HepG2 (cell line): ENCODE data around the gene GPR176. TPM values are rescaled to one million over a fixed set of nuclear protein-coding genes. Genes with fewer than 3 reads are reported as not detected.

ENCODE experiments used
- ATAC-seq: fragments of 200-7000 bp; cut with Tn5 transposase; 3 replicates; pipeline ENCODE4 v1.9.1; 2020; ENCODE audit warnings: mild to moderate bottlenecking, moderate library complexity
- BruUV-seq: library from RNA; stranded (reverse); fragments of 400-500 nt; replicated peaks from 2 replicates; lab custom pipeline; 2021; lab: Mats Ljungman, UMichigan
- CTCF ChIA-PET: fragments of 300-600 bp; formaldehyde crosslinking; extraction: SDS; loops from one replicate; lab custom pipeline; 2021; ENCODE audit warnings: low total read pairs, inconsistent platforms, low intra/inter-chr PET ratio; lab: Yijun Ruan, JAX
- POLR2A ChIA-PET: fragments of 350-600 bp; sonication (Branson Sonifier 250); formaldehyde crosslinking; loops from one replicate; lab custom pipeline; 2020; ENCODE audit warnings: antibody characterized with exemption, inconsistent platforms; lab: Yijun Ruan, JAX
- DNase-seq: peaks from one replicate; pipeline ENCODE4 v3.0.0-alpha.2; 2015; ENCODE audit warnings: low spot score
- FAIRE-seq: peaks from 3 replicates; lab custom pipeline; 2011; peaks lifted over from hg19 to GRCh38; lab: Jason Lieb, UNC
- H2AFZ ChIP-seq: one replicate; pipeline ENCODE4 v1.6.1; 2011; ENCODE audit warnings: low read length, inconsistent platforms
- H3K27ac ChIP-seq: fragments of 300-600 bp; 3 replicates; pipeline ENCODE4 v1.8.0; 2011; ENCODE audit warnings: mixed run types, mild to moderate bottlenecking, mixed read lengths, low read length, inconsistent platforms; ENCODE audit not compliant: insufficient read depth; ENCODE audit errors: extremely low read length
- H3K27me3 ChIP-seq, 2 experiments: fragments of 200-600 bp in 1 of 2; 2 replicates in 1 of 2; 3 replicates in 1 of 2; pipeline versions ENCODE4 v1.6.0 to v1.8.0; 2011; ENCODE audit warnings: low read length in 2 of 2, mild to moderate bottlenecking in 2 of 2, moderate library complexity in 2 of 2, inconsistent platforms in 1 of 2; ENCODE audit not compliant: insufficient read depth in 2 of 2, control insufficient read depth in 1 of 2
- H3K36me3 ChIP-seq, 2 experiments: fragments of 200-600 bp in 1 of 2; replicated peaks in 1 of 2; 2 replicates in 1 of 2; 3 replicates in 1 of 2; pipeline versions ENCODE4 v1.5.1 to v1.8.0; 2011; ENCODE audit warnings: low read length in 2 of 2, inconsistent platforms in 1 of 2; ENCODE audit not compliant: insufficient read depth in 2 of 2, control insufficient read depth in 1 of 2
- H3K4me1 ChIP-seq: 2 replicates; pipeline ENCODE4 v1.5.1; 2012; ENCODE audit warnings: low read length, inconsistent platforms; ENCODE audit not compliant: insufficient read depth
- H3K4me2 ChIP-seq: 2 replicates; pipeline ENCODE4 v1.6.0; 2011; ENCODE audit warnings: low read depth, low read length, inconsistent platforms
- H3K4me3 ChIP-seq, 3 experiments: fragments of 200-600 bp in 1 of 3; sonication (generic), shearing (Covaris generic) in 1 of 3; replicated peaks in 1 of 3; 2 replicates each; pipeline ENCODE4 v1.5.1; 2011 to 2016; ENCODE audit warnings: low read length in 3 of 3, inconsistent platforms in 2 of 3, low read depth in 2 of 3, mild to moderate bottlenecking in 2 of 3, control low read depth in 1 of 3, mixed read lengths in 1 of 3; ENCODE audit not compliant: insufficient read depth in 1 of 3
- H3K79me2 ChIP-seq: one replicate; pipeline ENCODE4 v1.6.1; 2011; ENCODE audit warnings: low read length, inconsistent platforms; ENCODE audit not compliant: insufficient read depth
- H3K9ac ChIP-seq: 2 replicates; pipeline ENCODE4 v1.6.0; 2011; ENCODE audit warnings: mild to moderate bottlenecking, low read depth, low read length, inconsistent platforms; ENCODE audit not compliant: insufficient read depth
- H3K9me3 ChIP-seq: 2 replicates; pipeline ENCODE4 v1.5.1; 2012; ENCODE audit warnings: mild to moderate bottlenecking, low read length
- H4K20me1 ChIP-seq: 2 replicates; pipeline ENCODE4 v1.6.0; 2011; ENCODE audit warnings: inconsistent platforms, mild to moderate bottlenecking, low read length, moderate library complexity; ENCODE audit not compliant: insufficient read depth
- FOXP1 ChIP-seq, 2 experiments: fragments of 450-650 bp in 1 of 2; IDR thresholded peaks; 2 replicates each; pipeline ENCODE4 v1.6.1; 2017 to 2018; ENCODE audit warnings: antibody characterized with exemption in 1 of 2
- GABPB1 ChIP-seq: IDR thresholded peaks from 2 replicates; pipeline ENCODE4 v1.6.1; 2016; ENCODE audit warnings: mild to moderate bottlenecking, missing genetic modification reagents, moderate library complexity, missing compliant biosample characterization
- KDM3A ChIP-seq: IDR thresholded peaks from 2 replicates; pipeline ENCODE4 v1.6.1; 2018; ENCODE audit warnings: low read depth, missing compliant biosample characterization
- NFE2L2 ChIP-seq: fragments of 150-350 bp; IDR thresholded peaks from 2 replicates; pipeline ENCODE4 v1.6.1; 2014; ENCODE audit warnings: low read length
- STAG1 ChIP-seq: sonication (generic); formaldehyde crosslinking; IDR thresholded peaks from 2 replicates; pipeline ENCODE4 v1.4.0; 2020; ENCODE audit warnings: missing genetic modification reagents
- TOE1 ChIP-seq: sonication (generic); formaldehyde crosslinking; IDR thresholded peaks from 2 replicates; pipeline ENCODE4 v1.4.0; 2020; ENCODE audit warnings: mild to moderate bottlenecking, missing genetic modification reagents
- WIZ ChIP-seq: sonication (generic); formaldehyde crosslinking; IDR thresholded peaks from 2 replicates; pipeline ENCODE4 v1.5.1; 2020; ENCODE audit warnings: mild to moderate bottlenecking, missing genetic modification reagents
- ZNF121 ChIP-seq: sonication (generic); formaldehyde crosslinking; IDR thresholded peaks from 2 replicates; pipeline ENCODE4 v1.5.0; 2020; ENCODE audit warnings: mild to moderate bottlenecking, missing genetic modification reagents
- ZNF33B ChIP-seq: sonication (generic); formaldehyde crosslinking; IDR thresholded peaks from 2 replicates; pipeline ENCODE4 v1.5.1; 2020; ENCODE audit warnings: mild to moderate bottlenecking, missing genetic modification reagents
- ZNF598 ChIP-seq: sonication (generic); formaldehyde crosslinking; IDR thresholded peaks from 2 replicates; pipeline ENCODE4 v1.5.1; 2020; ENCODE audit warnings: mild to moderate bottlenecking, missing genetic modification reagents, borderline replicate concordance
- ZNF674 ChIP-seq: sonication (generic); formaldehyde crosslinking; IDR thresholded peaks from 2 replicates; pipeline ENCODE4 v1.5.0; 2020; ENCODE audit warnings: low read depth, mild to moderate bottlenecking, missing genetic modification reagents
- ZSCAN21 ChIP-seq: sonication (generic); formaldehyde crosslinking; IDR thresholded peaks from 2 replicates; pipeline ENCODE4 v1.8.0; 2022; ENCODE audit warnings: mild to moderate bottlenecking, missing genetic modification reagents, moderate library complexity, borderline replicate concordance
- WGBS: methylation state at CpG from one replicate; pipeline ENCODE4 v1.1.6; 2017; ENCODE audit warnings: low lambda C conversion rate; 5-methylcytosine and 5-hydroxymethylcytosine counted together
- in situ Hi-C: cut with HindIII; loops from 2 replicates; pipeline ENCODE4 v1.10.0; 2017; ENCODE audit warnings: low pct_unique_long_range_greater_than_20kb; ENCODE audit not compliant: extremely low pct_ligation_motif_present
- intact Hi-C: fragments of 100-400 bp; cut with micrococcal nuclease; formaldehyde crosslinking; loops from one replicate; pipeline ENCODE4 v1.10.0; 2022; ENCODE audit not compliant: unreplicated experiment
- polyA plus RNA-seq, 8 experiments: library from polyadenylated mRNA; depleted of rRNA in 3 of 8; stranded (reverse) in 7 of 8; unstranded in 1 of 8; fragments of >200 nt; fragmentation: Illumina TruSeq in 4 of 8; extraction: Trizol in 4 of 8; gene quantifications; 2 replicates each; pipeline versions ENCODE4 v1.2.1 to v1.2.3, GENCODE V29; 2011 to 2016; ENCODE audit warnings: low read depth in 4 of 8, missing spikeins in 1 of 8, mixed read lengths in 1 of 8; ENCODE audit not compliant: insufficient read depth in 1 of 8
- total RNA-seq, 5 experiments: library from RNA; depleted of rRNA; stranded (reverse); fragments of >200 nt; fragmentation: Illumina TruSeq; extraction: Trizol; gene quantifications; 2 replicates each; pipeline ENCODE4 v1.2.3, GENCODE V29; 2016; ENCODE audit warnings: low read depth in 1 of 5
- TF ChIP-seq, protein P1 (sequence below): sonication (generic); formaldehyde crosslinking; IDR thresholded peaks from 2 replicates; pipeline ENCODE4 v1.4.0; 2020; ENCODE audit warnings: missing genetic modification reagents, borderline replicate concordance
- TF ChIP-seq, protein P2 (sequence below): sonication (generic); formaldehyde crosslinking; IDR thresholded peaks from 2 replicates; pipeline ENCODE4 v1.4.0; 2020; ENCODE audit warnings: missing genetic modification reagents

GPR176 gene
- total and polyA plus RNA-seq, 2 of the 13 experiments (the other 11 are each of a cell fraction or from before 2014, with no cell fraction given) = 0.11 to 0.20 TPM

DNA sequence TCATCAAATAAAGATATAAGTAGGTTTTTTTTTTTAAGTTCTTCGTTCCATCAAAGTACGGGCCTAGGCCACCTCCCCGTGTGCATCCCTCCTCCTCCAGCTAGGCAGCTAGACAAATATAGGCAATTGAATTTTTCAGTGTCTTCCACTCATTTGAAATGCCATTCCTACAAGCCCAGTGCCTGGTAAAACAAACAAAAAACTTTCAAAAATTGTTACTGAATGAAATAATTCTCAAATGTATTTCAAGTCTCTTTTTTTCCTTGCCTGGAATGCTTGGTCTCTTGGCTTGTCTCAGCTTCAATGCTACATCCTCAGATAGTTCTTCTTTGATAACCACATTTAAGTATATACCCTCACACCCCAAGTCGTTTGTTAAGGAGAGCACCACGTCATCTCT, 17.6 kb upstream of the GPR176 start:
- POLR2A ChIA-PET = no interaction called here
- in situ Hi-C loops = no loop called here

More for the DNA sequence above, 17.6 kb upstream of the GPR176 start:
- Histone ChIP-seq H3K36me3 (peaks cover 7 to 20% of the 10 kb centered on the region in 2 experiments), H3K9me3 (no peaks in the 10 kb centered on the region), H3K9ac (no peak overlapping the region), H3K4me2 (no peak overlapping the region), H4K20me1 (no peaks in the 10 kb centered on the region; the same call in 1 of the 2 replicates), H3K79me2 (peaks cover 14% of the 10 kb centered on the region), H2AFZ (no peak overlapping the region), H3K4me3 (no peak overlapping the region), H3K4me1 (peaks cover 38% of the 10 kb centered on the region), H3K27me3 (peaks cover 1% of the 10 kb centered on the region in 2 experiments; a peak in 4 of 5 replicates), H3K27ac (no peak overlapping the region)
- CTCF ChIA-PET = no interaction called here
- FAIRE-seq (no peak), ATAC-seq (no peak), DNase-seq (no peak)
- 91% methylated on average over 5 of the region's 5 CpGs for WGBS
- intact Hi-C loops = no loop called here
- TF ChIP-seq, protein P1, sequence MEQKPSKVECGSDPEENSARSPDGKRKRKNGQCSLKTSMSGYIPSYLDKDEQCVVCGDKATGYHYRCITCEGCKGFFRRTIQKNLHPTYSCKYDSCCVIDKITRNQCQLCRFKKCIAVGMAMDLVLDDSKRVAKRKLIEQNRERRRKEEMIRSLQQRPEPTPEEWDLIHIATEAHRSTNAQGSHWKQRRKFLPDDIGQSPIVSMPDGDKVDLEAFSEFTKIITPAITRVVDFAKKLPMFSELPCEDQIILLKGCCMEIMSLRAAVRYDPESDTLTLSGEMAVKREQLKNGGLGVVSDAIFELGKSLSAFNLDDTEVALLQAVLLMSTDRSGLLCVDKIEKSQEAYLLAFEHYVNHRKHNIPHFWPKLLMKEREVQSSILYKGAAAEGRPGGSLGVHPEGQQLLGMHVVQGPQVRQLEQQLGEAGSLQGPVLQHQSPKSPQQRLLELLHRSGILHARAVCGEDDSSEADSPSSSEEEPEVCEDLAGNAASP = no peak
- TF ChIP-seq FOXP1 (IDR thresholded peaks at IDR 0.05) (no peak), FOXP1 (CRISPR knock-in tag; IDR thresholded peaks at IDR 0.05) (no peak), ZNF598 (CRISPR knock-in tag) (no peak), ZNF121 (no peak), WIZ (CRISPR knock-in tag) (no peak), TOE1 (CRISPR knock-in tag) (no peak), STAG1 (CRISPR knock-in tag) (no peak), ZNF674 (CRISPR knock-in tag) (no peak), ZSCAN21 (CRISPR knock-in tag) (no peak), NFE2L2 (no peak), GABPB1 (no peak), ZNF33B (CRISPR knock-in tag) (no peak), KDM3A (CRISPR knock-in tag) (no peak)
- TF ChIP-seq, protein P2, sequence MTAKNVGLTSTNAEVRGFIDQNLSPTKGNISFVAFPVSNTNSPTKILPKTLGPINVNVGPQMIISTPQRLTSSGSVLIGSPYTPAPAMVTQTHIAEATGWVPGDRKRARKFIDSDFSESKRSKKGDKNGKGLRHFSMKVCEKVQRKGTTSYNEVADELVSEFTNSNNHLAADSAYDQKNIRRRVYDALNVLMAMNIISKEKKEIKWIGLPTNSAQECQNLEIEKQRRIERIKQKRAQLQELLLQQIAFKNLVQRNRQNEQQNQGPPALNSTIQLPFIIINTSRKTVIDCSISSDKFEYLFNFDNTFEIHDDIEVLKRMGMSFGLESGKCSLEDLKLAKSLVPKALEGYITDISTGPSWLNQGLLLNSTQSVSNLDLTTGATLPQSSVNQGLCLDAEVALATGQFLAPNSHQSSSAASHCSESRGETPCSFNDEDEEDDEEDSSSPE (CRISPR knock-in tag) = no peak
- no TSS peak for BruUV-seq
